ENCODE data around the gene RGCC.

DNA sequence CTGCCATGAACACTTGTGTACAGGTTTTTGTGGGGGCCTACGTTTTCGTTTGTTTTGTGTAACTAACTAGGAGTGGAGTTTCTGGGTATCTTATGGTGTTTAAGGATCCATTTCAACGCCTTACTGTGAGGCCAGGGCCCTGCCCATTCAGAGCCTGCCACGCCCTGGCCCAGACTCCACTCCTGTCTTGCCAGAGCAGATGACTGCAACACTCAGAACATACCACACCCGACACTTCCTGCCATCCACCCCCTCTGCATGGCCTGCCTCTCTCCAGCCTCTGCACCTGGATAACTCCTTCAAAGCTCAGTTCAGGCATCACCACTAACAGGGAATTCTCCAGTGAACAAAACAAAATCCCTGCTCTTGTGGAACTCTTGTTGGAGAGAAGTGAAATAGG is 43.2 kb downstream of the RGCC start:
- TF ChIP-seq POLR2AphosphoS5 (IDR thresholded peaks at IDR 0.05; ENCODE audit: borderline replicate concordance, low read depth, low read length) (no peak), EZH2 (IDR thresholded peaks at IDR 0.05) (no peak)

All from SK-N-MC (cell line).